HG02642 (cell line): Measurements from ENCODE around the gene CHRM5.

Experiments
- ATAC-seq: cut with Tn5 transposase; IDR thresholded peaks from one replicate; pipeline ENCODE4 v1.9.1; 2021; ENCODE audit warnings: mild to moderate bottlenecking; ENCODE audit not compliant: unreplicated experiment, poor library complexity

Gene CHRM5, protein sequence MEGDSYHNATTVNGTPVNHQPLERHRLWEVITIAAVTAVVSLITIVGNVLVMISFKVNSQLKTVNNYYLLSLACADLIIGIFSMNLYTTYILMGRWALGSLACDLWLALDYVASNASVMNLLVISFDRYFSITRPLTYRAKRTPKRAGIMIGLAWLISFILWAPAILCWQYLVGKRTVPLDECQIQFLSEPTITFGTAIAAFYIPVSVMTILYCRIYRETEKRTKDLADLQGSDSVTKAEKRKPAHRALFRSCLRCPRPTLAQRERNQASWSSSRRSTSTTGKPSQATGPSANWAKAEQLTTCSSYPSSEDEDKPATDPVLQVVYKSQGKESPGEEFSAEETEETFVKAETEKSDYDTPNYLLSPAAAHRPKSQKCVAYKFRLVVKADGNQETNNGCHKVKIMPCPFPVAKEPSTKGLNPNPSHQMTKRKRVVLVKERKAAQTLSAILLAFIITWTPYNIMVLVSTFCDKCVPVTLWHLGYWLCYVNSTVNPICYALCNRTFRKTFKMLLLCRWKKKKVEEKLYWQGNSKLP

DNA sequence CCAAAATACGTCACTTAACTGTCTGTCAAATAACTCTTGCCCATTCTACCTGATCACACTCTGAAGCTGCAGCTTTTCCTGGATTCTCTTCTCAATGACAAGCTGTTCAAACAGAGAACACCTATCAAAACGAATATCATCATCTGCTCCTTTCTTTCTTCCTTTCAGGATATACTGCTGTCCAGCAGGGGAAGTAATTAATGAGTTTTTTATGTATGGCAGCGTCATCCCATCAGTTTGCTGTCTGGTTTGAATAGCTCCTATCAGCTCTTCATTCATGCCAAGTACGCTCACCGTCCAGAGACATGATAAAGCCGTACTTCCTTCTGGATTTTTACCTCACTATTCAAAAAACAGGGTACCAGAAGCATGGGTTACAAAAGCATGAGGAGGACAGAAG is at the start of gene CHRM5:
Gene CHRM5 (plus strand): TSS at position 274 of the 400 bp plus-strand sequence. CDS start 94,221 bp downstream, outside the sequence.
- ATAC-seq, result no peak

DNA sequence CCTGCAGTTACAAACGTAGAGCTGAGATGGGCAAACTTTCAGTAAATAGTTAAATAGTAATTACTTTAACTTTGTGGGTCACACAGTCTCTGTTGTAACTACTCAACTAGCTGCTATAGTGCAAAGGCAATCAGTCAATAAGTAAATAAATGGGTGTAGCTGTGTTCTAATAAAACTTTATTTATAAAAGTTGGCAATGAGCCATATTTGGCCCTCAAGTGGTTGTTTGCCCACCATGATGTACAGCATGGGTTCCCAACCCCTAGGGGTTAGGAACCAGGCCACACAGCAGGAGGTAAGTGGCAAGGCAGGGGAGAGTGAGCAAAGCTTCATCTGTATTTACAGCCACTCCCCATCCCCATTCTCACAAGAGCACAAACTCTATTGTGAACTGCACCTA is 44.9 kb upstream of the CHRM5 start:
- ATAC-seq, result no peak

DNA sequence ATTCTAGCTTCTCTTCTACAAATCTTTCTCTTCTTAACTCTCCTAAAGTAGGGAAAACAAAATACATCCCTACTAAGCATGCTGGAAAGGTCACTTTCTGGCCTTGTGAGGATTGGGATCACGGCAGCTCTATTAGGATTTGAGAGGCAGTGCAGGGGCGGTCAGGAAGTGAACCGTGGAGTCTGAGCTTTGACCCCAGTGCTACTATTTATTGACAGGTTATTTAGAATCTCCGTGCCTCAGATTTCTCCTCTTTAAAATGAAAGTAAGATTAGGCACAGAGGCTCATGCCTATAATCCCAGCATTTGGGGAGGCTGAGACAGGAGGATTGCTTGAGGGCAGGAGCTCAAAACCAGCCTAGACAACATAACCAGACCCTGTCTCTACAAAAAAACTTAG is 42.0 kb upstream of the CHRM5 start:
- no peak for ATAC-seq

DNA sequence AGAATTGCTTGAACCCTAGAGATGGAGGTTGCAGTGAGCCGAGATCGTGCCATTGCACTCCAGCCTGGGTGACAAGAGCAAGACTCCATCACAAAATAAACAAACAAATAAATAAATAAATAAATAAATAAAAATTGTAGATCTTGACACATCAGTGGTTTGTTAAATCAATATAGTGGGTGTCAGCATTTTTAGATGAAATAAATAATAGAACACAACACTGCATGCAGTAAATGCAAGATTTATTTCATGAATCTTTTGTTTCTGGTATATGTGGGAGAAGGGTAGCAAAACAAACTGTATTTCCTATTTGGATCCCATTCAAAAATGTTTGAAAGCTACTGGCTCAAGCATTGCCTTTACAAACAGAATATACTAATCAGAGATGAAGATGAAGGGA is 35.6 kb upstream of the CHRM5 start:
- no peak for ATAC-seq

DNA sequence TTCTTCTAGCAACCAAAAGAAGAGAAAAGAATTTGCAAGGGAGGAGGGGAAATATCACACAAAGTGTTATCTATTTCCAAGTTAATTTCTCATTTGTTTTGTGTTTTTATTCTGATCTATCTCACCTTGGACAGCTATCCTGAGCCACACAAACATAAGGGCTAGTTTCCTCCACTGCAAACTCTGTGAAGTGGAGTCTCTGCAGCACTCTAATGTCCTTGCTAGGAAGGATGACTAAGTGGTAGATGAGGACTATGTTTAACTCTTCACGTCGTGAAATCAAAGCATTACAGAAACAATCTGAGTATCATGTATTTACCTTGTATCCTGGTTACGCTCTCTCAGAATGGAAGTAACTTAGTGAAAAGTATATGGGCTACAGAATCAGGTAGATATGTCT is 33.9 kb upstream of the CHRM5 start:
- ATAC-seq, result no peak

DNA sequence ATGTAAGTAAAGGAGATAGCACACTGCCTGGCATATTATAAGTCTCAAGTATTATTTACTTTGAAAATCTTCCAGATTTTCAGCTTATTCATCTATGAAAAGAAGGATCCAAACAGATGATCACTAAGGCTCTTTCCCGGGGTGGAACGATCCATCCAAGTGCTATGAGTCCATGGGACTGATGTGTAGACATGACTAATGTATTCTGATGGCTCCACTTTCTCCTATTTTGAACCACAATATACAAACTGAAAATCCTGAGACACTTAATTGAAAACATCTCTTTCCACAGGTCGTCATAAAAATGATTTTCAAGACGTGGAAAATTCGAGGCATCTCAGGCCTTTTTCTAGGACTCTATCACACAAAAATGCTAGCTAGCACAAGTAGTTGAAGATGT is 33.4 kb upstream of the CHRM5 start:
- ATAC-seq, result no peak

DNA sequence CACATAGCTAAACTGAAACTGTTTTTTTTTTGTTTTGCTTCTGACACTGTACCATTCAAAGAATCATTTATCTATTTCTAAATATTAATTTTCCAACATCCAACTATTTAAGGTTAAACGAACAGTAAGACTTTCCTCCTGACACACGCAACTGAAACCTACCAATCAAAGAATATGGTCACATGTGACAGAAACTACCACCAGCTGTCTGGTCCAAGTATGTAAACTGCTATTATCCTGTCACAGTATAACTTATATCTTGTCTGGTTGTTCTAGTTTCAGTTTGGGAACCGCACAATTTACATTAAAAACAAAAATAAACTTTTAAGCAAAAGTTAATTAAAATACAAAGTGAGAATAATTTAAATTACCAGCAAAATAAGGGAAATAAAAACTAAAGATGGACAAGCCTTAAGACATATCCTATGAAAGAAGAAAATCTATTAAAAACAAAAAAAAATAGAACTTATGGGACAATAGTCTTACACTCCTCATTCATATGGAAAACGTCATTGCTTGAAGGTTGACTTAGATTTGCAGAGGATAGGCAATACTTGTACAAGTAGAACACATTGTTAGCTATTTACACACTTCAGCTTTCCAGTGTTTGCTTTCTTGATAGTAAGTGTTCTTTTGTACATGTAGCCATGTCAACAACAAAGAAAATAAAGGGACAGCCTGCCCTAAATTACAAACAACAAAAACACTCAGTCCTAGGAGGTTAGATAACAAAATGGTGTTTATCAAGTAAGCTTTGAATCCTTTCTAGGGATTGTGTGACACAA is 26.8 kb upstream of the CHRM5 start:
- ATAC-seq, result peak; percentile 64

DNA sequence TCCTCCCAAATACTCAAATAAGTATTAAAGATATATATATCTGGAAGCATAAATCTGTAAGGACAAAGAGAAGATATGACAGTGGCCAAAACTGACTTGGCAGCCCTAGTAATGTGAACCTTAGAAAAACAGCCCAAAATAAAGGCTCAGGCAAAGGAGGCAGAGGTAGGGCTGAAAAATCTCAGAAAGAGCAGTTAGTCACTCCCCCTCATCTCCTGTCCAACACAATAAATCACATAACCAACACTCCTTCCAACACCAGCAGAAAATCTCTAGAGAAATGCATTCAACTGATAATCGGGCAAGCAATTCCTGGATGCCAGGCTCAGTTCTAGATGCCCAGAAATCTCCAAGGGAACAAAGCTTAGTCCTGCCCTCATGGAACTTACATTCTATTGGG is 22.1 kb upstream of the CHRM5 start:
- no peak for ATAC-seq

DNA sequence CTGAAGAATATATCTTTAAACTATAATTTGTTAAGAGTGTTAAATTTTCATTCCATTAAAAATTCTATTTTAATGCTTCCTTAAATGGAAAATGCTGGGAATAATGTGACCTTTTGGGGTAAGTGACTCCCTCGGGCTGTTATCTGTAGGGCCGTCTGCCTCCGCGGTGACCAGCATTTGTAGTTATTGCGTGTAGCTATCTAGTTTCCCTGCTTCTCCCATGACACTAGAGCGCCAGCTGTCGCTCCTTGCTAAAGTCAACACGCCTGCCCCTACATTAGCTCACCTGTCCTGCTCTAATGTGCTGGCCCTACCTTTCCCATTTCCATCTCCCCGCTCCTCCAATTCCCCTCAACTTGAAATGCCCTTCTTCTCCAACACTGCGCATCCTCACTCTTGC is 12.4 kb upstream of the CHRM5 start:
- no peak for ATAC-seq

DNA sequence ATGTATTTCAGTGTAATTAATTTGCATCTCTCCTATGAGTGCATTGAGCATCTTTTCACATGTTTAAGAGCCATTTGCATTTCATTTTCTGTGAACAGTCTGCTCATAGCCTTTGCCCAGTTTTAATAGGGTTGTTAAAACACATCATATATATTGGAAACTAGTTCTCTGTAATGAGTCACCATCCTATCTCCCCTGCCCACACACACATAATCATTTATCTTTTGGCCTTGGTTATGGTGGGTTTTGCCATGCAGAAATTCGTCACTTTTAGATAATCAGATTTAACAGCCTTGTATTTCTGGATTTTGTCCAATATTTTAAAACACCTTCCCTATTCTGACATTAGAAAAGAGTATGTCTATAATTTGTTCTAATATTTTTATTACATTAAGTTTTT is 11.9 kb upstream of the CHRM5 start:
- no peak for ATAC-seq

DNA sequence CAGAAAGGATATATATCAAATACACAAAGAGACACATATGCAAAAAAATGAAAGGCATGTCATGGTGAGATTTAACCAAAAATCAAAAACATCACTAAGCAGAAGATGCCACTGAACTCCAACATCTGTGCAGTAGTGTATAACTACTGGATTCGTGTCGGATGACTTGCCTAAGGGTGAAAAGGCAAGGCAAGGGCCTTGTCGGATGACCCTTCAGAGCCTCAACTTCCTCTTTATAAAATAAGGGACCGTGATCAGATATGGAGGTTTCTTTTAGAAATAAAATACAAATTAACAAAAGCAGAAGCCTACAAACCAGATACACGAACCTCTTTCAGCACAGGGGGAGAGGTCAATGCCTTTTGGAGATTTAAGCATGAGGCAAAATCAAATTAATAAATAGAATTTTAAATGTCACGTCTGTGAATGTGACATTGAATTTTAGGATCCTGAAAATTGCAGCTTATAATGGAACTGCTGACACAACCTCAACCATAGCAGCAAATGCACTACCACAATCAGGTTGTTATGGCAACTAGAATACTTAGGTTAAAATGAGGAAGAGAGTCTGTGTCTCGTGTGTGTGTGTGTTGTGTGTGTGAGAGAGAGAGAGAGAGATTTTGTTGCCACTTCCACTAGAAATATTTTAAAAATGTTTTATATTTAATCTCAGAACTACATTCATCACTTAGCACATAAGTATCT is 8.3 kb upstream of the CHRM5 start:
- no peak for ATAC-seq

DNA sequence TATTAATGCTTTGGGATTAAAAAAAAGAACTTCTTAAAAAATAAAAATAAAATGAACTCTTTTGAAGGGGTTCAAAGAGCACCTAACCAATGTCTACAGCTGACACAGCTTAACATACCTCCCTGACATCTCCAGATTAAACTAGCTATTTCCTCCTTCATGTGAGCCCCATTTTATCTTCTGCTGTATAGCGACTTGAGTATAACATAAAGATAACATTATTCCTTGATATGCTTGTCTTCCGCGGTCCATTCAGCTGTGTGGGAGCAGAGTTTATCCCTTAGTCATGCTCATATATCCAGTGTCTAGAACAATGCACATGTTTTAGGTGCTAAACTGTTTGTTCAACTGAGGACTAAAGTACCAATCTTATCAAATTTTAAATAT is 7.8 kb upstream of the CHRM5 start:
- ATAC-seq, result no peak

DNA sequence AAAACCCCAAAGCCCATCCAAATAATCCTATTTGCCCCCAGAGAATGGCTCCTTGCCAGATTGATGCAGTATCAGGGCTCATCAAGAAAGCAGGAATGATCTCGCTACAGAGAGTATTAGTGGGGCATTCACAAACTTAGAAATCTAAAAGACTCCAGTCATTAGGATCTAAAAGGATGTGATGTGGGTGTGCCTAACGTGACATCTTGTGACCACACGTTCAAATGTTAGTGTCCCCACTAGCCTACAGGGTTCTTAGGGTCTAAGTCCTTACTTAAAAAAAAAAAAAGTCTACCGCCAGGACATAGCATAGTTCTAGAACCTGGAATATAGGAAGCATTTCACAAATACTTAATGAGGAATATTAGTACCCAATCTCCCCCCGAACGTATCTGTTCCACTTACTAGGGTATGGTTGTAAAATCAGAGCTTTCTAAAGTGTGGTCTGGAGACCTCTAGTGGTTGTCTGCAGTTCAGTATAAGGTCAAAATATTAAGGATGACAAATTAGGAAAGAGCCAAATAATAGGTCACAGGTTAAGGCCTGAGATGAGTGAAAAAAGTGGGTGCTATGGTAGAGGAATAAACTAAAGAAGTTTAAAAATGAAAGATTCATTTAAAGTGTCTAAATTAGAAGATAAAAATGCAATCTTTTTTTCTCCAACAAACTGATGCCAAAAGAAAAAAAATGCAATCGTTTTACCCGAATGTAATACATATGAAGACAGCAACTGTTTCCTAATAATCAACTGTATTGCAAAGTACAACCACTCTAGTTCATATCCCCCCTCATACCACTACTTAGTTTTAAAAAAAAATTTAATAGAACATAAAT is 4.2 kb upstream of the CHRM5 start:
- no peak for ATAC-seq

DNA sequence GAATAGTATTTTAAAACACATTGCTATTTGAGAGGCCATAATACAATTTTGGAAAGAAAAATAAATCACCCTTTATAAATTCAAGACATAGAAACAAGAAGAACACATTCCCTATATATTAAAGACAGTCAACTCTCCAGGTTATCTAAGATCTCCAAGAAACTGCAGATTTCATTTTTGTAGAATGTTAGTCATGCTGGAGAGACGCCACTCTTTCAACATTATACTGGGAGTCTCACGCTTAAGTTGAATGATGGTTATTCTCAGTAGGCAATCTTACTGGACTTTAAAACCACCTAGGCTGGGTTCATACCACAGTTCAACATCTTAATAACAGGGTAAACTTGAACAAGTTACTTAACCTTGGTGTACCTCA is 3.6 kb upstream of the CHRM5 start:
- no peak for ATAC-seq

DNA sequence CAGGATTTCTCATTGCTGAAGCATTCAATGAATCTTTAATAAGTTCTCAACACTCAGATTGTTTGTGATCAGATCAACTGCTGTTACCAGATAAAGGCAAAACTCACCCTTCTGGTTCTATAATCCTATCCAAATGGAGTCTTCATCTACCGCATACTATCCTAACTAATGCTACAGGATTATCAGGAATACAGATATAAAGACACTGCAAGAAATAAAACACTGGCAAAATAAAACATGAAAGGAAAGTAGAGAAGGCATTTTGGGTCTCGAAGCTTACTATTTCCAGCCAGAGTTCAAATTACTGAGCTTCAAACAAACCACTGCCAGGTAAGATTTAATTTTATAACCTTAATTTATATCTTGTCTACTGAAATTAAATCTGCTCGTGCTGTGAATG is 524 bp downstream of the CHRM5 start:
- no peak for ATAC-seq

DNA sequence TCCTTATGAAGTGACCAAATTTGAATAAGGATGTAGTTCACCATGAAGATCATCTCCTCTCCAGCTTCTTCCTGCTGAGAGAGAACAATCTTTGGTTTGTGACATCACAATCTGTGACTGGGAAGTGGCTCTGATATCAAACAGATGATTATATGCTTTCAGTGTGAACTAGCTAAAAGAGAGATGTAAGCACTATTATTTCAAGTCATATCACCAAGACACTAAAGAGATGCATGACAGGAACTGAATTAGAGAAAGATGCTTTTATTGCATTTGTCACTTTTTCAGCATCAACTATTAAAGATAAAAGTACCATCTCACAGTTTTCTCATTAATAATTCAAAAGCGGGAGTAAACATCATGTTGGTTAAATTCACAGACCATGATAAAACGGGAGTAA is 3.5 kb downstream of the CHRM5 start:
- no peak for ATAC-seq

DNA sequence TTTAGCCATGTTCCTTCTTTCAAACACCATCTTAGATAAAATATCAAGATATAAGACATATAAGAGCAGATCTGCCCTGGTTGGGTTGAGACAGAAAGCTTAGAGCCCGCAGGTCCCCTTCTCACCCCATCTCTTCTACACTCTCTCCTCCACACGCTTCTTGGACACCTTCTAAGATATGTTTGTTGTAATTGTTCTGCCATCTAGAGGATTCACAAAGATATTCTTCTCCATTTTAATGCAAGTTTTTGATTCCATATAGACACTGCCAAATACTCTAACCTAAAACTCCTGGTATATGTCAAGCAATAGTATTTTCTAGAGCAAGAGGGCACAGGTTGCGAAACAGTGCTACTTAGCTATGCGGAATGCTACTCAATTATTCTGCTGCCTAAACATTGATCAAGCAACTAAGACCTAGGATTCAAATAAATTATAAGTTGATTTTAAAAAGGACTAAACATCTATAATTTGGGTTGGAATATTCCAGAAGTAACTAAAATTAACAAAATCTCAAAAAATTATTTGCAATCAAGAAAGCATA is 6.8 kb downstream of the CHRM5 start:
- ATAC-seq, result no peak

DNA sequence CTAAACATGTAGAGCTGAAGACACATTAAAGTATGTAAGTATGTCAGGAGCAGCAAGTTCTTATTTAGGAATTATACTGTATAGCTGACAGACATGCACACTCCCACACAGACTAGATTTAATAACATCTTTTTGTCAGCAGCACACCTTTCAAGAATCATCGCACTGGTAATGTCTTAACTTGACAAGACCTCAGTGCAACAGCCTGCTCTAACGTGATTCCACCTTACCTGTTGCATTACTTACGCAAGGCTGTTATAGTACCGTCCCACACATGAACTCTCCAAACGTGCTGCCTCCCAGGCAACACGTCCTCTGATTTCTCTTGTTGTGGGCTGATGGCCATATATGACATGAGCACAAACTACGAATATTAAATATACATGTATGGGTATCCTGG is 11.9 kb downstream of the CHRM5 start:
- no peak for ATAC-seq

DNA sequence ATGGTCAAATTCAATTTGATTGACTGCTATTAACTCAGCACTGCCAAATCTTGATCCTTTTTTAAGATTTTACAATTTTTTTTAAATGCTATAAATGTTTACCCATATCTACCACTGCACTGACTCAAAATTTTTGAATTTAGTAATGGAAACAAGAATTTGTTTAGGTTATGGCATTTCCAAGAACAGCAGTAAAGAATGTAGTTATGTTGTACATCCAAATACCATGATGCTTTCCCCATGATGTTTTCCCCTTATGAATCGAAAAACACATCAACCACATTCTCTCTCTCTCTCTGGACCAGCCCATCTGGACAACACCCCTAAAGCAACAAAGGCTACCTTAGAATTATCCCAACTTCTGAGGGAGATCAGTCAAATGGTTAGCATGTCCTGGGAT is 14.2 kb downstream of the CHRM5 start:
- no peak for ATAC-seq

DNA sequence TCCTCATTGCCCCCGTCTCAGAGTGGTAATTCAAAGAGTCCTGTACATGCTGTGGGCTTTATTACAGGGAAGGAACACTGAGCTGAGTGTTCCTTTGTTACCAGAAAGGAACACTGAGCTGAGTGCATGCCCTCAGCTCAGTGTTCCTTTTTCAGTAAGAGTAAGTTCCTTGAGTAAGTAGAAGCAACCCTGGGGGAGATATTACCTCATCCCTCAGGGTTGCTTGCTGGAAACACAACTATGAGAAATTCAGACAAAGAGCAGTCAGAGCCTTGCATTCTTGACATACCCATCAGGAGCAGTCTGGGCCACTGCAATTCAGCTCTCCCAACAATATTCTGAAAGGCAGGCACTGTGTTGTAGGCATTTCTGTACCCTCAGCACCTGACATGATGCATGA is 17.0 kb downstream of the CHRM5 start:
- no peak for ATAC-seq
